SKM-1 (cell line): ENCODE measurements around the gene CARHSP1.
"Not testable (repeated sequence)": the region's sequence is repeated elsewhere in the genome, so short reads cannot be mapped to it uniquely, and the experiment has no call there.

Experiments used
- DNase-seq: peaks from one replicate; lab custom pipeline; 2025; ENCODE audit not compliant: unreplicated experiment; lab: John Stamatoyannopoulos, UW

CARHSP1 gene

DNA sequence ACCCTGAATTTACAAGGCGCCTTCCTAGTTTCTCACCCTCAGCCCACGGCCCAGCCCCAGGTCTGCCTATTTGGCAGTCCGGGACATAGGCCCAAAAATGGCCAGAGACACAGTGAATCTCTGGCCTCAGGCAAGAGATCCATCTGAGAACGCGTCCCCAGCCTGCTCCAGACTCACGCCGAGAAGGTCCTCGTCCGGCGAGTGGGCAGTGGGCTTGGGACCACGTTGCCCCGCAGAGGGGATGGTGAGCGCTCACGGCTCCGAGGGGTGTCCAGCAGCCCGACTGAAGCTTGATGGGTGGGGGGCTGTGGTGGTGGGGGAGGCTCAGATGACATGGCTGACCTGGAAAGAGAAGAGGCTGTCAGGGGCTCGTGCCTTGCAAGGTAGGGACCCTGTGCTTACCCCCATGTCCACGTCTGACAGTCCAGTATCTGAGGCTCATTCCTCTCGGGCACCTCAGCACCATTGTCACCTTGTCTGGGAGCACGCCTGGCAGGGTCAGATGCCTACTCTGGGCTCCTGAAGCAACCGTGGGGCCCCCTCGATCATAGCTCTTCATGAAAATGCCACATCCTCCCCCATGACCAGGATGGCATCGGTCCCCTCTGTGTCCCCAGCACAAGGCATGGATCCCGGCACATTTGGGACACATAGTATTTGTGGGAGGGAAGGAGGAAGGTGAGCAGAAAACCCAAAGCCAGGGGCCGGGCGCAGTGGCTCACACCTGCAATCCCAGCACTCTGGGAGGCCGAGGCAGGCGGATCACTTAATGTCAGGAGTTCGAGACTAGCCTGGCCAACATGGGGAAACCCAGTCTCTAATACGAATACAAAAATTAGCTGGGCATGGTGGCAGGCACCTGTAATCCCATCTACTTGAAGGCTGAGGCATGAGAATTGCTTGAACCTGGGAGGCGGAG, 9.6 kb downstream of the CARHSP1 start:
- DNase-seq = no peak

DNA sequence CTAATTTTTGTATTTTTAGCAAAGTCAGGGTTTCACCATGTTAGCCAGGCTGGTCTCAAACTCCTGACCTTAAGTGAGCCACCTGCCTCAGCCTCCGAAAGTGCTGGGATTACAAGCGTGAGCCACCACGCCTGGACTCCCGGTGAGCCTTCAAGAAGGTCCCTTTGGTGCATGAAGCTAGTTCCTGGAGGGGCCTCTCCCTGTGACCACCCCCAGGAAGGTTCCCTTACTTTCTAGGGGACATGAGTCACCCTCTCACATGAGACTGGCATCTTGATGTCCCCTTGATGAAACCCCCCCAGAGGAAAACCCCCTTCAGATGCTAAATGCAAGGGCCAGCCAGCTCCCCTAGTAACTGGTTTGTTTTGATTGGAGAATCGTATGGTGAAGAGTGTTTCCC, 12.8 kb downstream of the CARHSP1 start:
- no peak for DNase-seq

- DNase-seq = no peak
These were observed 13.6 kb downstream of the CARHSP1 start for GRCh38 chr16:8855051-8855786.

DNA sequence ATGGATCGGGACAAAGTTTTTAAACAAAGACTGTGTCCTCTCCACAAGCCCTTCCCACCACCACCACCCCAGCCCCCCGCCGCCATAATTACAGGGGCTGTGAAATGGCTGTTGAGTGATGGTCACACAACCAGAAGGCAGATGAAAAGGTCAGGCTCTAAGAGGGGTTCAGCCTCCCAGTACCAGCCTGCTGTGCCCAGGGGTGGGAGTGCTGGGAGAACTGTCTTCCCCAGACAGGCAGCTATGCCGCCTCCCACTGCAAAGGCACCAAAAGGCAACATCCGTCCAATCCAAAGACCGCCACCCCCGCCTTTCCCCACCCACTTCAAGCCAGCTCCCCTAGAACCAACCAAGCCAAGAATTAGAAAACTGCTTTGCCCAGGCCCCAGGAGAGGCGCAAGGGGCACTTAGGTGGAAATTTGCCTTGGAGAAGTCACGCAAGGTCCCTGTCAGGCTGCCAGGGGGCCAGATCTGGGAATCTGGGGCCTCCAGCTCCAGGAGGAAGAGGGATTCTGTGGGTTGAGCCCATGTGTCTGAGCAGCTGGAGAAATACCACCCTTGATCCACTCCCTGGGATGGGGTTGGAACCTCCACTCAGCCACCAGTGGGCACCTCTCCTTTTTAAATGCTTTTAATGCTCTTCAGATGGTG, 14.4 kb downstream of the CARHSP1 start:
- DNase-seq = no peak

DNA sequence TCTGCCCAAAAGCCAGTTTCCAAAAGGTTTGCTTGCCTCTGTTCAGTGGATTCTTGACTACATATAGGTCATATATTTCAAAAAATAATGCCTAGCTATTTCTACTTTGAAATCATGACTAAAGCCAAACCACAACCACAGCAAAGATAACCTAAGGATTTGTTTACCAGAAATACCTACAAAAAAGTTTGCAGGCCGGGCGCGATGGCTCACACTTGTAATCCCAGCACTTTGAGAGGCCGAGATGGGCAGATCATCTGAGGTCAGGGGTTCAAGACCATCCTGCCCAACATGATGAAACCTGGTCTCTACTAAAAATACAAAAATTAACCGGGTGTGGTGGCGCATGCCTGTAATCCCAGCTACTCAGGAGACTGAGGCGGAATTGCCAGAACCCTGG, 15.2 kb downstream of the CARHSP1 start:
- DNase-seq = no peak

DNA sequence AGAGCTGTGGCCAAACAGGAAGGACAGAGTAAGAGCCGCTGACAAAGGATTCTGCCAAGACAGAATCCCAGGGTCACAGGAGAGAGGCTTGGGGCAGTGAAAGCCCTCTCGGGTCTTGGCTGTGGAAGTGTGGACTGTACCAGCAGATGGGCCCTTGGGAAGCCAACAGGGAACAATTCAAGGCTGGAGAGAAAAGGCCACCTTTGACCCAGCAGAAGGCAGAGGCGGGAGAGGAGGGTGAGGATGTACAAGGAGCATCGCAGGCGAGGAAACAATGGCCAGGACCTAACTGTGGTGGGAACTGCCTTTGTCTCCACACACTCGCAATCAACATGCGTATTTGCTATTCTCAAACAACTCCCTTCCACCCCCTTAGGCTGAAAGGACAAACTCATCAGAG, 15.7 kb downstream of the CARHSP1 start:
- no peak for DNase-seq

DNA sequence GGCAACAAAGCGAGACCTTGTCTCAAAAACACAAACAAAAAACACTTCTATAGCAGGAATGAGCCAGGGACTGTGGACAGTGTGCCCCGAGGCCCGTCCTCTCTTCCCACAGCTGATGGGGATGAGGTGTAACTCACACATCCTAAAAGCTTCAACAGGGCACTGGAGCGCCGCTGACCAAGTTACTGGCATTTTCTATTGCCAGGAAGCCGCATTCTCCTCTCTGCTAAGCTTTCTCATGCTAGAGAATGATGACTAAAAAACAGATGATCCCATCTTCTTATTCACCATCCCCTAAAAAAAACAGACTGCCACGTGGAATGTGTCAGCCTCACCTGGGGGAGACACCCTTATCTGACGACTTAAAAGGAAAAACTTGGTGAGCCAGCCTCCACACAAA, 16.3 kb downstream of the CARHSP1 start:
- no peak for DNase-seq

DNA sequence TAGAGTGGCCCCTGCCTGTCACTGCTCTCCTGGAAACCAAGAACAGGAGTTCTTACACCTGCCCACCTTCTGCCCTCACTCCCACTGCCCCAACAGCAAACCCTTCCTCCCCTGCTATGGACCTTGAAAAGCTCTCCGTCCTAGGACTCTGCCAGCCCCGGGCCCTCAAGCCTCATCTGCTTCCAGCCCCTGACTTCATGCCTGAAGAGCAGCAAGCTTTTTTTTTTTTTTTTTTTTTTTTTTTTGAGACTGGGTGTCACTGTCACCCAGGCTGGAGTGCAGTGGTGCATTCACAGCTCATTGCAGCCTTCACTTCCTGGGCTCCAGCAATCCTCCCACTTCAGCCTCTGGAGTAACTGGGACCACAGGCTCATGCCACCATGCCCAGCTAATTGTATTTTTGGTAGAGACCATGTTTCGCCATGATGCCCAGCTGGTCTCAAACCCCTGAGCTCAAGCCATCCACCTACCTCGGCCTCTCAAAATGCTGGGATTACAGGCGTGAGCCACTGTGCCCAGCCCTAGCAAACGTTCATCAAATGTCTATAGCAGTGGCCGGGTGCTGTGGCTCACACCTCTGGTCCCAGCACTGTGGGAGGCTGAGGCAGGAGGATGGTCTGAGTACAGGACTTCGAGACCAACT, 16.9 kb downstream of the CARHSP1 start:
- no peak for DNase-seq

GRCh38 chr16:8850279-8850885, 18.4 kb downstream of the CARHSP1 start:
- peak; percentile 45 for DNase-seq

DNA sequence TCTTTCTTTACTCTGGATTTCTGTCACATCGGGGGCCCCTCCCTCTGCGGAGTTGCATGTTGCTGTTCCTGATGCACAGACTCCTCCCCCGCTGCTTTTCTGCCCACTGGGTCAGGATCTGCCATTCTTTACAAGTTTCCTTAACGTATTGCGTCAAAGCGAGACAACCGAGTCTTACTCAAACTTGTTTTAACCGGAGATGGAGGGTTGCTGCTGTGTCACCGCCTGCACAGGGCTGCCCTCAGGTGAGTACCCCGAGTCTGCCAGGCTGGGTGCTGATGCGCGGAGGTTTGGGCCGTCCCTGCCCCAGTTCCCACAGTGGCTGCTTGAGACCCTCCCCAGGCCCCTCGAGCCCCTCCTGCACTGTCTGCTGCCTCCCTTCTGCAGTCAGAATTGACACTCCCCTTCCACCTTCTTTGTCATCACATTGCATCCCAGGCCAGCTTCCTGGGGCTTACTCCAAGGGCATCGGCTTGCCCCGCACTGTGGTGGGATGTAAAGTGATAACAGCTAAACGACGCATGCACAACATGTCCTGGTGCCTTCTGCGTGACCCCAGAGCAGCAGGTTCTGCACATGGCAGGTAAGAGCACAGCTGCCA, 19.3 kb downstream of the CARHSP1 start:
- DNase-seq = no peak

DNA sequence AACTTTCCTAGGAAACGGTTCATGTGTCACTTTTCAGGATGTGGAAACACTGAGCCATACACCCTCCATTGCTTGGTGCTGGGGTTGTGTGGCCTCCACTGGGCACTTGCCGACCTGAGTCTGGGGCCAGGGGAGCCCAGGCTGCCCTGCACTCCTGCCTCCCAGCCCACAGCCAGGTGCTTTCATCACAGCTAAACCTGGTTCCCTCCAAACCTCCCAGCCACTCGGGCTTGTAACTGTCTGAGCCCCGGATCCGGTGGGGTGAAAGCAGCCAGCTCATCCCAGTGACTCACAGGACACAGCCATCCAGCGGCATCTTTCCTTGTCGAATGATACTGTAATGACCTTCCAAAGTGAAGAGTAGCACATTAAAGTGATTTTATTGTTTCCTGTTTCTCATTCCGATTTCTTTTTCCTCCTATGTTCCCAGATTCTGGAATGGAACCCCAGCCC, 19.8 kb downstream of the CARHSP1 start:
- no peak for DNase-seq

DNA sequence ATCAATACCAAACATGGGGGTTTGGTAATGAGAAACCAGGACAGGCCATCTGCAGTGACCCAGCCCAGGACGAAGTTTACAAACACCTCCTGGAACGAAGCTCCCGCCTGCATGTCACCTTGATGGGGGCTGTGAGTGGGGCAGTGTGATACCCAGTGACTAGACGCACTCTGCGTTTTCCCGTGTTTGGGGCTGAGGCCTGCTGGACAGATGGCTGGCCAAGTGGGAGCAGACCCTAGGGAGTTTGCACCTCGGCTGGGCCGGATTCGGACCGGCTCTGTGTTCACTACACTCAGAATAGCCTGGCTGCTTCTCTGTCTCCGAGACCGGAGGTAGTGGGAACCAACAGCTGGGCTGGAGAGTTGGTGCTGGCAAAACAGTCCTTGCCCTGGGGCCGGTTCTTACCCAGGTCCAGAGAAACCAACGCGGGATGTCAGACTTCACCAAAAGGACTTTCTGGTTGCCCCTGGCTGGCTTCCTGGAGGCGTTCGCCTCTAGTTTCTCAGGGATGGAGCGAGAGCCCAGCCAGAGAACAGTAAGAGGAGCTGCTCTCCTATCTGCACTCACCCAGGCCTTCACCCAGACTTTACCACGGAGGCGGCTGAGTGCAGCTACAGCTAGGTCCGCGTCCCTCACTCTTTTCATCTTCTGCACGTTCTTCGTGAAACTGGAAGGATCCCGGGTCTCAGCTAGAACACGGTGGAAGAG, 20.4 kb downstream of the CARHSP1 start:
- DNase-seq = no peak

- DNase-seq = no peak
These were observed 21.2 kb downstream of the CARHSP1 start for GRCh38 chr16:8847623-8848022.

DNA sequence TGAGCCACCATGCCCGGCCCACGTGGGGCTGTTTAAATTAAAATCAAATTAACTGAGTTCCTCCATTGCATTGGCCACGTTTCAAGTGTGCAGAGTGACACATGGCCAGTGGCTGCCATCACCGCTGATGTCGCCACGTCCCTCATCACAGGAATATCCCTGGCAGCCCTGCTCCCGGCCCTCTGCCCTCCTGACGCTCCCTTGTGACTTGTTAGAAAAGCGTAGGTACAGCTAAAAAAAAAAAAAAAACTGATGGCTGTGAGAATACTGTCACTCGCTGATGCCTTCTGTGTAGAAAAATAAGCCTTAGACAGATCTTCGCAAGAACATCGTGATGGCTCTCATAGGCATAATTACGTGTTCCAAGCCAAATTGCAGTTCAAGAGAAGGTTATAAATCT, 21.7 kb downstream of the CARHSP1 start:
- no peak for DNase-seq

DNA sequence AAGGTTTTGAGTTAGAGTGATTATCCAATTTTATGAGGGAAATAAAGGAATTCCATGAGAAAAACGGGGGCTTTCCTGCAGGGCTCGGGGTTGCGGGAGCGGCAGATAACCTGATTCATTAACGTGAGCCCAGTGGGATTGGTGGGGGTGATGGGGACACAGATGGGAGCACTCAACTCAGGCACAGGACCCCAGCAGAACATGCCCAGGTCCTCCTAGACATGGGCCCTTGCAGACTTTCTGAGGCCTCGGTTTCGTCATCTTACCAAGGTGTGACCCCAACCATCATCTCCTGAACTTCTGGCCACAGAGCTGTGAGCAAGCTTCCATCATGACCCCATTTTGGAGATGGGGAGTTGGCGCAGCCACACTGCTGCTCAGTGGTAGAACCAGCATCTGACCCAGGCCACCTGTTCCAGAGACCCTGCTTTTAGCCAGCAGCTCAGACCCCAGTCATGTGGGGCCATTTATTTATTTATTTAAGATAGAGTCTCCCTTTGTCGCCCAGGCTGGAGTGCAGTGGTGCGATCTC, 22.3 kb downstream of the CARHSP1 start:
- DNase-seq = no peak

- no peak for DNase-seq
These were observed 23.0 kb downstream of the CARHSP1 start for GRCh38 chr16:8845699-8846298.

DNA sequence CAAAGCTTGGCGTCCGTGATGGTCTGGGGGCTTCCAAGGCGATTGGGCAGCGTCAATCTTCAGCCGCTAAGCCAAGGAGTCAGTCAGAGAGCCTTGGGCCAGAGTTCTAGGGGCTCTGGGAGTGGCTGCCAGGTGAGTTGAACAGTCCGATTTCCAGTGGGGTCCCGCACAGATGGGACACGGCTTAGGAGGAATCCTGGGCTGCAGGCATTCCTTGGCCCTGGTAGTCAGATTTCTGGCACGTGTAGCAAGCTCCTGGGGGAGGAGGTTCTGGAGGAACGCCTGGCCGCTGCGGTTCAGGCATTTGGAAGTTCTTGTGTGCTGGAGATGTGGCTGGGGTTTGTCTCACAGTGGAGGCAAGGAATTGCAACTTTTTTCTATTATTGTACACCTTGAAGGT, 25.5 kb downstream of the CARHSP1 start:
- DNase-seq = not testable (repeated sequence)

DNA sequence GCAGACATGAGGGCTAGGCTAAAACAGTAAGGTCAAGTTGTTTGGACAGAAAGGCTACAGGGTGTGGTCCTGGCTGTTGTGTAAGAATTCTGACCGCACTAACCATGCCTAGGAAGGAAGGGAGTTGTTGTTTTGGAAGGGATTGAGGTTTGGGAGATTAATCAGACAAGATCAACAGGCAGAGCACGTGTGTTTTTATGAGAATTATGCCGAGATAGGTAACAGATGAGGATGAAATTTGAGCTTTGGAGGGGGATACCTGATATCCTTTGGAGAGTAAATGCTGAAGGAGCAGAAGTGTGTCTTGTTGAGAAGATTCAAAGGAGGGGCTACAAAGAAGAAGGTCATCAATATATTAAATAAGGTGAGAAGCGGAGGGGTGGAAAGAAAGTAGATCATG, 26.8 kb downstream of the CARHSP1 start:
- not testable (repeated sequence) for DNase-seq

GRCh38 chr16:8837594-8837993, 31.2 kb downstream of the CARHSP1 start:
- not testable (repeated sequence) for DNase-seq
